HG03066 (cell line): Measurements from ENCODE around the gene LTF.

ENCODE experiments used
- ATAC-seq: cut with Tn5 transposase; IDR thresholded peaks from one replicate; pipeline ENCODE4 v1.9.1; 2021; ENCODE audit warnings: low read depth; ENCODE audit not compliant: unreplicated experiment

The LTF gene

GRCh38 chr3:46470831-46471230, 6.1 kb upstream of the LTF start:
- no peak for ATAC-seq

DNA sequence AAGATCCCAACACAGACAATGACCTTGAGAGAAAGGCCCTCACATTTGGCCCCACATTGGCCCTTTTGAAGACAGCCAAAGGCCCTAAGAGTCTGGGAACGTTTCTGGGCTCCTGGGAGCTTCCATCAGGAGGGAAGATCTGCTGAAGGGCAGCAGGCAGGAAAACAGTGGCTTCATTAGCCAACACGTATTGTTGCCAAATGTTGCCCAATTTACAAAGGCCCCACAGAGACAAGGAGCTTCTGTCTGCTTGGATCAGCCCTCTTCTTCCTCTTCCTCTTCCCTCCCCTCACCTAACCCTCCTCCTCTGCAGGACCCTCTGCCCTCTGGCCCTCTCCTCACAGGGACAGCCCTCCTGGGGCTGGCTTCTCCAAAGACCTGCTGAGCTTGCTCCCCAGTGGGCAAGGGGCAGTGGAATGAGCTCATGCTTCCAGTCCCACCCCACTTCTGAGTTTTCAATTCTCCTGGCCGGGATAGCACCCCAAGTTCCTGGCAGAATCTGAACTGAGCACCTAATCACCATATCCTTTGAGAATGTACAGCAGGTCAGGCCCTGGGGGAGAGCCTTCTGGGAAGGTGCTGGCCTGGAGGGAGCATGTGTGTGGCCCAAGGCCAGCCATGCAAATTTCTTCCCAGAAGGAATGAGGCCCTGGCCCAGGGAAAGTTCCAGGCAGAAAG, 5.1 kb upstream of the LTF start:
- ATAC-seq = no peak

DNA sequence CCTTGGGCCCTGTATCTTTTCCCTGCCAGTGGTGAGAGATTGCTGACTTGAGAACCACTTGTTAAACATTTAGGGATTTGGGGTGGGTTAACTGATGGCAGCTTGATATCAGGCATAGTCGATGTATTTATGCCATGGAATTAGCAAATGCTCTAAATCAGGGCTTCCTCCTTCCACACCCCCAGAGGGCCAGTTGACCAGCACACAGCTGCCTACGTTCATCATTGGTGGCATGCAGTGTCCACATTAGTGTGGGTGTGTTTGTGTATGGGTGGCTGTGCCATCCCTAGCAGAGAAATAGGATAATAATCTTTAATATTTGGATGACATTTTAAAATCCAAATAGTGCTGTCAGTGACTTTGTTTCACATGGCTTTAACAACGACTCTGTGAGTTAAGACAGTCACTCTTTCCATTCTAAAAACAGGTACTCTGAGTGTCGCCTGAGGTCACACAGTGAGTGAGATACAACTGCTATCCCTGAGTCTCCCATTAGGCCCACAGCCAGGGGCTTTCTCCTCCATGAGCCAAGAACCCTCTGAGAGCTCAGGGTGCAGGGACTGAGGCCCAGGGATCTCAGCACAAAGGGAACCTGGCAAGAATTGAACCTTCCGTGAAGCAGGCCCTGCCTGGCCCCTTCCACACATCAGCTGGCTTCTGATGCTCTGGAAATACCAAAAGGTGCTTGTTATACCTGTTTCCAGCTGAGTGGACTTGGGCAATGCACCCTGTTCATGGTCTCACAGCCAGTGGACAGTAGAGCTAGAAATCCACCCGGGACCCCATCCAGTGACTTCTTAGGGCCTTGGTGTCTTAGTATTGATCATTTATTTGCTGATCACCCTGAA, 4.3 kb upstream of the LTF start:
- no peak for ATAC-seq

DNA sequence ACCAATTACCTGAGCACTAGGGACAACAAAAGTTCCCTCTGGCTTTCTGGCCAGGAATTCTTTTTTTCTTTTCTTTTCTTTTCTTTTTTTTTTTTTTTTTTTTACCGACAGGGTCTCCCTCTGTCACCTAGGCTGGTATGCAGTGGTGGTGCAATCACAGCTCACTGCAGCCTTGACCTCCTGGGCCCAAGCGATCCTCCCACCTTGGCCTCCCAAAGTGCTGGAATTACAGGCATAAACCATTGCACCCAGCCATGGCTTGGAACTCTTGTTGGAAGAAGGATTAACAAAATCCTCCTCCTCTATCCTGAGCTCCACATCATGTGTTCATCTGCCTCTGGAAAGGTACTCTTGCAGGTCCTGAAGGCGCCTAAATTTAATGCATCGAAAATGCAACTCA, 2.9 kb upstream of the LTF start:
- no peak for ATAC-seq

- ATAC-seq = no peak
These were observed 2.2 kb upstream of the LTF start for GRCh38 chr3:46466871-46467403.

DNA sequence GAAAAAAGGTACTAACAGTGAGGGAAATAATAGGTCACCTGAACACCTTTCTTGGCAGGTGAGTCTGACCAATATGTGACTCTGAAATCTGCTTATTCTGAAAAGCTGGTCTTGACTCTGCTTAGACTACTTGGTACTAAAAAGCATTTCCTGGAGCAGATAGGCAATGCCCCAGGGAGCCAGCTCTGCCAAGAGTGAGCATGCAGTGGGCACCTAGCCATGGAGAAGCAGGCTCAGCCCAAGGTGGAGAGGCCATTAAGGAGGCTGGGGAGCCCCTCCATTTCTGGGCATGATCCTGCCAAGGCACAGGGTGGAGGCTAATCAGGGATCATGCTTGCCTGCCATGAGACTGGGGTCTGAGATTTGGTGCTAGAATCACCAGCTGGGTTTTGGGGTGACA, 1.6 kb upstream of the LTF start:
- ATAC-seq = no peak

DNA sequence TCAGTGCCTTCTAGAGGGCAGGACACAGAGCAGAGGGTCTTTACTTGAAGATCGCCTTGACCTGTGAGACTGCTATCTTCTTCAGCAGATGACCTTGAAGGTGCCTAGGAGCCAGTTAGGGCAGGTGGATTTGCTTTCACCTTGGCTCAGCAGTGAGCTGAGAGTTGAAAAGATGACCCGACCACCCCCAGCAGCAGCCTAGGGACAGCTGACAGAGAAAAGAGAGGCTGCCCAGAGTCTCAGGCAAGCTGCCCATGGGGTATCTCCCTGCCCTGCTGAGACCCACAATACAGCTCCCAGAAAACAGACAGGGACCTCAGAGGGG, 453 bp upstream of the LTF start:
- ATAC-seq = no peak

GRCh38 chr3:46463868-46464241, 850 bp downstream of the LTF start:
- no peak for ATAC-seq

DNA sequence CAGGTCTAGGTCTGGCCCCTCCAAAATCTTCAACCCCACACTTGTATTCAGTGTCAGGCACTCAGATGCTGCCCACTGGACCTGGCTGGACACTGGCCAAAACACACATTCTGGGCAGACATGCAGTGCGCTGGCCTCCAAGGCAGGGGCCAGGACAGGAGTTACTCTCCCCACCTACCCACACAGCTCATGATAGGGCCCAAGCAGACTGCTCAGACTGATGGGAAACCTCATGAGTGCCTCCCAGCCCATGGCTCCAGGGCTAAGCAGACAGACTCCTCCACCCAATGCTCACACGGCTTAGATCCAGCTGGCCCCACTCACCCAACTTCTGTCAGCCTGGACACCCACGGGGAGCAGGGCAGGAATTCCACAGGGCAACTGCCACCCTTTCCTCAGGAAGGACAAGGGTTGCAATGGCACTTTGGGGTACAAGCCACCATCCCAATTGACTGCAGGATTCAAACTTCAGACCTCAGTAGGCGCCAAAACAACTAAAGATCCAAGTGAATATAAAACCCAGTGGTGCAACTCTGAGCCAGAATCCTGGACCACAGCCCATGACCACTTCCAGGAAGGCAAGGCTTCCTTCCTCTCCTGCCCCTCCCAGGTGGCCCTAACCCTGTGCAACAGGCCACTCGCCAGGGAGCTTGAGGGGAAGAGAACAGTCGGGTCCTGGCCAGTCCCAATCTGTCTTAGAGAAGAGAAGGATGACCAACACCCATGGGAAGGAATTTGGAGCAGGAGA, 1.4 kb downstream of the LTF start:
- ATAC-seq = no peak

DNA sequence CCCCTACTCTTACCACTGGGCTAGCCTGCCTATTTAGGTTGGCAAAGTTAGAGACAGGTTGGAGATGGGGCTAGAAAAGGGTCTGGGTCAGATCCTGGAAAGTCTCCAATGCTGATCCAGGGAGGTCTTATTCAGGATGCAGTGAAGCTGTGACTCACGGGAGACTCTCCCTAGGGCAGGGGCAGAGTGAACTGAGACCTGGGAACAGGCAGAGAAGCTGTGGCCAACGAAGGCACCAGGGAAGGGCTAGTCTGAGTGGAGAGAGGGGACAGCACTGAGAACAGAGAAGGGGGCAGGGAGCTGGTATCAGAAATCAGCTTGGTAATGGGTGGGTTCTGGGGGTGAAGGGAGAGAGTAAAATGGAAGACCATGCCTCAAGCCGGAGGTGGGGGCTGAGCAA, 2.2 kb downstream of the LTF start:
- no peak for ATAC-seq

DNA sequence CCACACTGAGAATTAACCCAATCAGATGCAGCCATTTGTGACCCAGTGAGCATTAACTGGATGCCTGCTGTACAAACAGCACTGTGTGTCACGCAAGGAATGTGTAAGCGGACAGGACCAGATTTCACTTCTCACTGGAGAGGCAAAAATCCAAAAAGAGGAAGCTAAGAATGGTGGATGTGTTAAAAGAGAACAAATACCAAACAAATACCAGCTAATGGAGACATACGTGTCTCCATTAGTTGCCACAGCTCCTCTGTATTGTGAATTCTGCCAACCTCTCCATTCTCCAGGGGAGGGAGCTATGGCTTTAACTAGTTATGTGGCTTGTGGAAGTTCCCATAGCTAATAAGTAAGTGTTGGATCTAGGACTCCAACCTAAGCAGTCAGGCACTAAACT, 2.6 kb downstream of the LTF start:
- no peak for ATAC-seq

DNA sequence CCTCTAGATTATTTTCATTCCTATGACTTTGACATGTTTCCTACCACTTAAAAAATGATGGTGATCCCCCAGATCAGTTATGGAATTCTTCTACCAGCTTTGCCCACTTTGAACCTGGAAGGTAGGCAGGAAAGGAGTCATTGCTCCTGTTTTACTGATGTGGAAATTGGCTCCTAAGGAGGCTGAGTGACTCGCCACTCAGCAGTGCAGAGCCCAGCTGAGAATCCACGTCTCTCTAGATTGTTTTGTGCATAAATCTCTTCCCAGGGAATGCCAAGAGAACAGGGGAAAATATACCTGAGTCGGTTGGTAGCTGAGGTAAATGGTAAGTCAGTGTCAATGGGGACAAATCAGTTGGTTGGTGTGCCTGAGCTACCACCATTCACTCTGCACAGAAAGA, 4.7 kb downstream of the LTF start:
- no peak for ATAC-seq

DNA sequence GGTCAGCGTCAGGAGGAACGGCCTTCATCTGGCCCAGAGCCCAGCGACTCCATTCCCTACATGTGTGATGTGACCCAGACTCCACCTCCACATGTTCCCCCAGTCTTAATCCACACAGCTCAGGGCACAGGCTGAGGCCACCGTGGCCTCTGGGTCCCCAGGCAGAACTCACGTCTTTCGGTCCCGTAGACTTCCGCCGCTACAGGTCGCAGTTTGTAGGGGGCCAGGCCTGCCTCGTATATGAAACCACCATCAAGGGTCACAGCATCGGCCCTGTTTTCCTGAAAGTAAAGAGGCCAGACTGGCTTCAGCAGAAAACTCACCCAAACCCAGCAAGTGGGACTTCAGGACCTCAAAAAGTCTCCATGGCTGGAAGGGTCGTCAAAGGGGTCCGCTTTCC, 8.6 kb downstream of the LTF start:
- no peak for ATAC-seq

DNA sequence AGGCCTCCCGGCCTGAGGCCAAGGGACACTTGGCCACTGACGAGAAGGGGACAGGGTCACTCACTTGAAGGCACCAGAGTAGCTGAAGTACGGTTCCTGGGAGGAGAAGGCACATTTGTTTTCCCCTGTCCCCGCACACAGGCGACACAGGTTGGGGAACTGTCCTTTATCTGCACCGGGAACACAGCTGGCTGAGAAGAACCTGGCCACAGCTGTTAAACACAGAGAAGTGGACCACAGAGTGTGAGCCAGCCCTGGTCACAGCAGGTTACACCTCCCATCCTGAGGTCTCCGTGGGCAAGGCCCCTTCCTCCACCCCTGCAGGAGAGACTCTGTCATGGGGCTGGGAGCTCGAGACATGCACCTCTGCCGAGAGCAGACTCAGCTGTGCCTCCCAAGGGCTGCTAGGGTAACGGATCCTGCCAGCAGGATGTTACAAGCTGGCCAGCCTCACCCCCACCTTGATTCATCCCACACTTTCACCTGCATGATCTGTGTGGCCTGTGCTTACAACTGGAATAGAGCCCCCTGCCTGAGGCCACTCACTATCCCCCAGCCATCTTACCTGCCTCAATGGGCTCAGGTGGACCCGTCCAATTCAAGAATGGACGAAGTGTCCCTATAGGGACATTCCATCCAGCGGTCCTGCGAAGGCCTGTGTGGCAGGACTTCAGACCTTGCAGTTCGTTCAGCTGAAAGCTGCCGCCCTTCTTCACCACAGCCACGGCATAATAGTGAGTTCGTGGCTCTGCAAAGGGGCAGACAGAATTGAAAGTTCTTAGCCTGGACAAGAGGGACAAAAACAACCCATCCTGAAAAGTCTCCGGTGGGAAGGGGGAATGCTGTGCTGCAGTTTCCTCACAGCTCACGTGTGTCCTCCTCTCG, 9.2 kb downstream of the LTF start:
- no peak for ATAC-seq

DNA sequence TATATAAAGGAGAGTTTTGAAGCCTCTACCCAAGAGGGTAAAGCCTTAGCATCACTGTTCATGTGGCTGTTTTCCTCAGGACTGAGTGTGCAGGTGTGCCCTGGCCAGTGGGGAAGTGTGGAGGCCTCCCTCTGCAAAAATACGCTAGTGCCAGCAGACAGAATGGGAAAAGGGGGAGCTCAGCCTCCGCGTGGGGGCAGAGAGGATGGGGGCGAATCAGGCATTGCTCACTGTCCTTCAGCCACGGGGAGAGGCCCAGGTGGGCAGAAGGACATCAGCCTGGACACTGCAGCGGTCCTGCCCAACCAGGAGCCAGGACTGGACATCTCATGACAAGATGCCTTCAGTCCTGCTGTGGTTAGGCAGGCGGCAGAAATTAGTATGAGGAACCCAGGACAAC, 10.1 kb downstream of the LTF start:
- ATAC-seq = no peak

DNA sequence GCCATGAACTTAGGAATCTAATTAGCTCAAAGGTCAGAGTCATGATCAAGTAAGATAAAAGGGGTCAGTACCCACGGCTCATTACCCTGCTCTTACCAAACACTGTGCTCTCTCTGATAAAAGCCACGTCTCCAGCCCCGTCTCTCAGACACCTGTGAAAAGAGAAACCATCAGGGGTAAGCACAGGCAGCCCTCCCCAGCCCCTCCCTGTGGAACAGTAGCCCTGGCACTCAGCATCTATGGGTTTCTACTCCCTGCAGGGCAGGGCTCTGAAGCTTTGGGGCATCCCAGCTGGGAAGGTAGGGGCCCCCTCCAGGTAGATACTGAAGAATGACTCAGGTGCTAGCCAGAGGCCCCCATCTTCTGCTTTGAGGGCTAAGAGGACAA, 10.5 kb downstream of the LTF start:
- no peak for ATAC-seq

DNA sequence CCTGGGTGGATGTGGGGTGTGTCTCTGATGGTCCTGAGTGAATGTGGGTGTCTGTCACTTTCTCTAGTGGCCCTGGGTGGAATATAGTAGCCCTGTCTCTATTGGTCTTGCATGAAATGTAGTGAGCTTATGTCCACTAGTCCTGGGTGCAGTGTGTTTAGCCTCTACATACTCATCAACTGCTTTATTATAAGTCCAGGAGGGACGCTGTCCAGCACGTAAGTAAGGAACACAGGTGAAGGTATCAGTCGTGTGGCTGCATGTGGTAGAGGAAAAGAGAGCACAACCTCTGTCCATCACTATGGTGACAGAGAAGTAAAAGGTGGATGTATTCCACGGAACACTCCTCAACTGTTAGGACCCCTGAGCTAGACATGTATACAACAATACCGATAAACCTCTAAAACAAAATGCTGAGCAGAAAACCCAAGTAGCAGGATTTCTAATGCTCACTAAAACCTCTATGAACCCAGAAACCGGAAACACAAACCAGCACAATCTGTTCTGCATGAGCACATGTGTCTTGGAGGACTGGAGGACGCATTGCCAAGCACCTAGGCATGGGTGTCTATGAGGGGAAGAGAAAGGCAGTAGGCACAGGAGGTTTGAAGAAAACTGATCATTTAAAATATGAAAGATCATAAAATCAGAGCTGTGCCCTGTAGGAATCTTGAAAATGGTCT, 11.0 kb downstream of the LTF start:
- no peak for ATAC-seq

- ATAC-seq = no peak
These were observed 14.8 kb downstream of the LTF start for GRCh38 chr3:46449755-46450552.

GRCh38 chr3:46448721-46449120, 16.0 kb downstream of the LTF start:
- ATAC-seq = no peak
